Tibial nerve (tissue), 4 donors: ENCODE results near the gene LPAR1. TPM values are rescaled to one million over a fixed set of nuclear protein-coding genes. Genes with fewer than 3 reads are reported as not detected.
A peak's percentile ranks its signal among the peaks of the same experiment; 100 is the strongest.

Experiments used
- DNase-seq, 2 donors: peaks; one replicate each; pipeline ENCODE4 v3.0.0-alpha.2; 2019; ENCODE audit warnings: low spot score in 2 of 2
- H3K27ac ChIP-seq, 4 donors: fragments of 200-600 bp; sonication (generic) in 3 of 4; one replicate each; pipeline ENCODE4 v1.5.1; 2017 to 2019; ENCODE audit warnings: mild to moderate bottlenecking in 1 of 4
- H3K27me3 ChIP-seq, 2 donors: fragments of 200-600 bp; sonication (generic) in 1 of 2; one replicate each; pipeline versions ENCODE4 v1.5.1 to v1.6.0; 2017 to 2019
- H3K36me3 ChIP-seq, 3 donors: fragments of 200-600 bp; sonication (generic); one replicate each; pipeline ENCODE4 v1.5.1; 2018 to 2019
- H3K4me1 ChIP-seq, 4 donors: fragments of 200-600 bp; sonication (generic) in 3 of 4; one replicate each; pipeline ENCODE4 v1.5.1; 2017 to 2019
- H3K4me3 ChIP-seq, 4 donors: fragments of 200-600 bp; sonication (generic) in 3 of 4; one replicate each; pipeline ENCODE4 v1.5.1; 2017 to 2019; ENCODE audit warnings: mild to moderate bottlenecking in 1 of 4, moderate library complexity in 1 of 4
- H3K9me3 ChIP-seq, 4 donors: fragments of 200-600 bp; sonication (generic) in 3 of 4; one replicate each; pipeline ENCODE4 v1.5.1; 2017 to 2019
- CTCF ChIP-seq, 5 experiments: fragments of 200-600 bp in 3 of 5; fragments of 450-650 bp in 2 of 5; sonication (generic) in 3 of 5; IDR thresholded peaks; one replicate each; pipeline ENCODE4 v1.5.1; 2016 to 2019; ENCODE audit warnings: antibody characterized with exemption in 5 of 5, mild to moderate bottlenecking in 3 of 5, moderate library complexity in 2 of 5
- EP300 ChIP-seq, 2 donors: sonication (generic); formaldehyde crosslinking; IDR thresholded peaks; one replicate each; pipeline ENCODE4 v1.6.1; 2017; ENCODE audit warnings: antibody characterized with exemption in 2 of 2, mild to moderate bottlenecking in 1 of 2
- POLR2A ChIP-seq, 2 donors: fragments of 450-650 bp; IDR thresholded peaks; one replicate each; pipeline ENCODE4 v1.6.1; 2017; ENCODE audit warnings: antibody characterized with exemption in 2 of 2, mild to moderate bottlenecking in 2 of 2, moderate library complexity in 2 of 2
- WGBS, 2 donors: methylation state at CpG; one replicate each; pipeline ENCODE4 v1.1.5; 2018; 5-methylcytosine and 5-hydroxymethylcytosine counted together
- total RNA-seq, 4 donors: library from RNA; depleted of rRNA; stranded (reverse); fragments of >200 nt; gene quantifications; one replicate each; pipeline ENCODE4 v1.1.0, GENCODE V29; 2016

The LPAR1 gene
- total RNA-seq, 4 donors from 2014 or later = 156 to 238 (median 199) TPM

- H3K4me1 ChIP-seq = peaks cover 0 to 43% (median 9%) of the 10 kb centered on the region in 4 donors
- no peak overlapping the region for H3K4me3 ChIP-seq
- peaks cover 0 to 20% (median 0%) of the 10 kb centered on the region in 3 donors for H3K36me3 ChIP-seq
- H3K9me3 ChIP-seq = peaks cover 0 to 25% (median 7%) of the 10 kb centered on the region in 4 donors
- 30 to 31% methylated on average over 7 of the region's 7 CpGs for WGBS, 2 donors
- no peaks in the 10 kb centered on the region for H3K27me3 ChIP-seq
- TF ChIP-seq POLR2A (IDR thresholded peaks at IDR 0.05) (no peak), CTCF (IDR thresholded peaks at IDR 0.05) (no peak), EP300 (IDR thresholded peaks at IDR 0.05) (peak; percentile 87 to 92)
- peak overlapping the region; percentile 60 to 87 (median 77) for H3K27ac ChIP-seq
- peak in 1 of 2 donors; percentile 47 for DNase-seq
Measured at GRCh38 chr9:110912419-110913291, 125.6 kb downstream of the LPAR1 start.

- 18 to 26% methylated on average over 4 of the region's 4 CpGs for WGBS, 2 donors
- H3K27ac ChIP-seq = peak overlapping the region; percentile 60 to 87 (median 77)
- no peaks in the 10 kb centered on the region for H3K27me3 ChIP-seq
- H3K4me1 ChIP-seq = peaks cover 0 to 43% (median 9%) of the 10 kb centered on the region in 4 donors
- peaks cover 0 to 20% (median 0%) of the 10 kb centered on the region in 3 donors for H3K36me3 ChIP-seq
- TF ChIP-seq EP300 (IDR thresholded peaks at IDR 0.05) = peak in 1 of 2 donors; percentile 61
- no peak for TF ChIP-seq CTCF (IDR thresholded peaks at IDR 0.05)
- DNase-seq = peak in 1 of 2 donors; percentile 61
- H3K9me3 ChIP-seq = peaks cover 0 to 25% (median 7%) of the 10 kb centered on the region in 4 donors
- no peak overlapping the region for H3K4me3 ChIP-seq
Measured at GRCh38 chr9:110911659-110912418, 126.4 kb downstream of the LPAR1 start.

GRCh38 chr9:110908894-110909293, 129.4 kb downstream of the LPAR1 start:
- Histone ChIP-seq H3K4me3 (no peak overlapping the region), H3K27ac (no peak overlapping the region), H3K9me3 (peaks cover 0 to 26% (median 7%) of the 10 kb centered on the region in 4 donors), H3K4me1 (peaks cover 0 to 31% (median 6%) of the 10 kb centered on the region in 4 donors), H3K27me3 (no peaks in the 10 kb centered on the region), H3K36me3 (peaks cover 0 to 23% (median 0%) of the 10 kb centered on the region in 3 donors)
- TF ChIP-seq POLR2A (IDR thresholded peaks at IDR 0.05) = no peak
- TF ChIP-seq CTCF (IDR thresholded peaks at IDR 0.05) = no peak
- no peak for TF ChIP-seq EP300 (IDR thresholded peaks at IDR 0.05)
- 92 to 94% methylated on average over 2 of the region's 2 CpGs for WGBS, 2 donors
- no peak for DNase-seq

DNA sequence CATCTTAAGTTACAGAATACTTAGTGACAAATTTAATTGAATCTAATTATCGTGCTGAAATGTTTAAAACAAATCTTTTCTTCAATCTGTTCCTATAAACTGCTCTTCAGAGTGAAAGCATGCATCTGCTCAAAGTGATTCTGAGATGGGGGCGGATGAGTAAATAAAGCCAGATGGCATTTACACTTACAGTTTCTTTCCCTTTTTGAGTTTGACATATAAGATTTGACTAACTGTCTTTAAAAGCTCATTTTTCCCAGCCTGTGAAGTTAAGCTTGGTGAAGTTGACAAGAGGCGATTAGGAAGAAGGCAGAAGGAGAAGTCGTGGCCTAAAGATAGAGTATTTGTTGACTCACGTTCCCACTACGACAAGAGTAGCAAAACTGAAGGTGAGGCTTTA, 137.4 kb downstream of the LPAR1 start:
- Histone ChIP-seq H3K27ac (peak overlapping the region in 3 of 4 donors; percentile 0 to 84 (median 65)), H3K36me3 (peaks cover 0 to 17% (median 0%) of the 10 kb centered on the region in 3 donors), H3K9me3 (peaks cover 0 to 22% (median 2%) of the 10 kb centered on the region in 4 donors), H3K4me3 (no peak overlapping the region), H3K4me1 (peaks cover 0 to 49% (median 11%) of the 10 kb centered on the region in 4 donors), H3K27me3 (no peaks in the 10 kb centered on the region)
- 46 to 61% methylated on average over 6 of the region's 6 CpGs for WGBS, 2 donors
- no peak for DNase-seq
- no peak for TF ChIP-seq EP300 (IDR thresholded peaks at IDR 0.05)
- TF ChIP-seq POLR2A (IDR thresholded peaks at IDR 0.05) = no peak
- no peak for TF ChIP-seq CTCF (IDR thresholded peaks at IDR 0.05)
